OCI-LY1 (cell line): Measurements from ENCODE around the gene MCM6.

Source experiments
- CTCF ChIP-seq: fragments of 200-600 bp; sonication (generic), shearing (Covaris generic); IDR thresholded peaks from 2 replicates; pipeline ENCODE4 v1.5.1; 2017; ENCODE audit warnings: mild to moderate bottlenecking, antibody characterized with exemption, low read length, moderate library complexity, mixed read lengths
- EZH2 ChIP-seq: fragments of 200-600 bp; sonication (generic), shearing (Covaris generic); IDR thresholded peaks from 2 replicates; pipeline ENCODE4 v1.8.0; 2017; ENCODE audit warnings: borderline replicate concordance, mixed run types, mild to moderate bottlenecking, antibody characterized with exemption, low read length, moderate library complexity, mixed read lengths

- TF ChIP-seq CTCF (no peak), EZH2 (no peak)
Observed at GRCh38 chr2:135831180-135831812, 44.9 kb downstream of the MCM6 start.
